Transverse colon (tissue), 4 donors: ENCODE results near the gene B3GALT5.

Source experiments
- CTCF ChIP-seq, 5 experiments: fragments of 200-600 bp in 3 of 5; fragments of 450-650 bp in 2 of 5; sonication (generic) in 3 of 5; IDR thresholded peaks; 1 replicate in 2 of 5; 2 replicates in 3 of 5; pipeline ENCODE4 v1.5.1; 2016 to 2017; ENCODE audit warnings: antibody characterized with exemption in 5 of 5, inconsistent platforms in 3 of 5, mild to moderate bottlenecking in 2 of 5, moderate library complexity in 1 of 5
- EP300 ChIP-seq: sonication (generic); formaldehyde crosslinking; IDR thresholded peaks from one replicate; pipeline ENCODE4 v1.6.1; 2017; ENCODE audit warnings: antibody characterized with exemption, low read depth
- POLR2A ChIP-seq: fragments of 450-650 bp; IDR thresholded peaks from one replicate; pipeline ENCODE4 v1.6.1; 2016; ENCODE audit warnings: antibody characterized with exemption, mild to moderate bottlenecking, moderate library complexity
- POLR2AphosphoS5 ChIP-seq, 3 donors: sonication (generic); formaldehyde crosslinking; IDR thresholded peaks; one replicate each; pipeline ENCODE4 v1.6.1; 2016; ENCODE audit warnings: antibody characterized with exemption in 3 of 3

GRCh38 chr21:39640754-39641153, 28.0 kb downstream of the B3GALT5 start:
- TF ChIP-seq EP300: no peak
- TF ChIP-seq CTCF (IDR thresholded peaks at IDR 0.05): no peak
- TF ChIP-seq POLR2AphosphoS5 (IDR thresholded peaks at IDR 0.05): no peak
- no peak for TF ChIP-seq POLR2A
